ENCODE measurements around the gene THUMPD1.
"Not testable (repeated sequence)": the region's sequence is repeated elsewhere in the genome, so short reads cannot be mapped to it uniquely, and the experiment has no call there.

THUMPD1 gene

GRCh38 chr16:20747030-20747816 lies 5.6 kb upstream of the THUMPD1 start:
- no peak for DNase-seq

GRCh38 chr16:20746461-20746860 lies 4.8 kb upstream of the THUMPD1 start:
- DNase-seq, result no peak

GRCh38 chr16:20744922-20745440 lies 3.4 kb upstream of the THUMPD1 start:
- DNase-seq, result no peak

- DNase-seq, result no peak
These were observed 2.0 kb upstream of the THUMPD1 start for GRCh38 chr16:20743591-20743990.

- no peak for DNase-seq
These were observed 607 bp downstream of the THUMPD1 start for GRCh38 chr16:20740901-20741521.

- DNase-seq, result no peak
These were observed 1.4 kb downstream of the THUMPD1 start for GRCh38 chr16:20740007-20740883.

GRCh38 chr16:20735490-20735889 lies 6.1 kb downstream of the THUMPD1 start:
- no peak for DNase-seq

- no peak for DNase-seq
These were observed 6.8 kb downstream of the THUMPD1 start for GRCh38 chr16:20734782-20735181.

- no peak for DNase-seq
These were observed 7.6 kb downstream of the THUMPD1 start for GRCh38 chr16:20734056-20734455.

- no peak for DNase-seq
These were observed 12.5 kb downstream of the THUMPD1 start for GRCh38 chr16:20729141-20729540.

- DNase-seq, result no peak
These were observed 14.4 kb downstream of the THUMPD1 start for GRCh38 chr16:20727181-20727580.

- no peak for DNase-seq
These were observed 15.0 kb downstream of the THUMPD1 start for GRCh38 chr16:20726661-20727060.

- DNase-seq, result no peak
These were observed 21.4 kb downstream of the THUMPD1 start for GRCh38 chr16:20720251-20720650.

- not testable (repeated sequence) for DNase-seq
These were observed 23.9 kb downstream of the THUMPD1 start for GRCh38 chr16:20717718-20718117.

GRCh38 chr16:20711277-20711911 lies 30.2 kb downstream of the THUMPD1 start:
- no peak for DNase-seq

- DNase-seq, result not testable (repeated sequence)
These were observed 33.5 kb downstream of the THUMPD1 start for GRCh38 chr16:20708129-20708528.

GRCh38 chr16:20707461-20707860 lies 34.2 kb downstream of the THUMPD1 start:
- no peak for DNase-seq

GRCh38 chr16:20705972-20706371 lies 35.6 kb downstream of the THUMPD1 start:
- not testable (repeated sequence) for DNase-seq

- no peak for DNase-seq
These were observed 37.3 kb downstream of the THUMPD1 start for GRCh38 chr16:20704281-20704680.

GRCh38 chr16:20701692-20702091 lies 39.9 kb downstream of the THUMPD1 start:
- not testable (repeated sequence) for DNase-seq

GRCh38 chr16:20696618-20697017 lies 45.0 kb downstream of the THUMPD1 start:
- no peak for DNase-seq

GRCh38 chr16:20695024-20695423 lies 46.6 kb downstream of the THUMPD1 start:
- DNase-seq, result no peak

GRCh38 chr16:20694096-20694495 lies 47.5 kb downstream of the THUMPD1 start:
- DNase-seq, result not testable (repeated sequence)
